HG03378 (cell line): ENCODE results near the gene PRKCE.
A peak's percentile ranks its signal among the peaks of the same experiment; 100 is the strongest.

Experiments used
- ATAC-seq: cut with Tn5 transposase; IDR thresholded peaks from one replicate; pipeline ENCODE4 v1.9.1; 2021; ENCODE audit warnings: mild to moderate bottlenecking, moderate library complexity; ENCODE audit not compliant: unreplicated experiment

Gene PRKCE

DNA sequence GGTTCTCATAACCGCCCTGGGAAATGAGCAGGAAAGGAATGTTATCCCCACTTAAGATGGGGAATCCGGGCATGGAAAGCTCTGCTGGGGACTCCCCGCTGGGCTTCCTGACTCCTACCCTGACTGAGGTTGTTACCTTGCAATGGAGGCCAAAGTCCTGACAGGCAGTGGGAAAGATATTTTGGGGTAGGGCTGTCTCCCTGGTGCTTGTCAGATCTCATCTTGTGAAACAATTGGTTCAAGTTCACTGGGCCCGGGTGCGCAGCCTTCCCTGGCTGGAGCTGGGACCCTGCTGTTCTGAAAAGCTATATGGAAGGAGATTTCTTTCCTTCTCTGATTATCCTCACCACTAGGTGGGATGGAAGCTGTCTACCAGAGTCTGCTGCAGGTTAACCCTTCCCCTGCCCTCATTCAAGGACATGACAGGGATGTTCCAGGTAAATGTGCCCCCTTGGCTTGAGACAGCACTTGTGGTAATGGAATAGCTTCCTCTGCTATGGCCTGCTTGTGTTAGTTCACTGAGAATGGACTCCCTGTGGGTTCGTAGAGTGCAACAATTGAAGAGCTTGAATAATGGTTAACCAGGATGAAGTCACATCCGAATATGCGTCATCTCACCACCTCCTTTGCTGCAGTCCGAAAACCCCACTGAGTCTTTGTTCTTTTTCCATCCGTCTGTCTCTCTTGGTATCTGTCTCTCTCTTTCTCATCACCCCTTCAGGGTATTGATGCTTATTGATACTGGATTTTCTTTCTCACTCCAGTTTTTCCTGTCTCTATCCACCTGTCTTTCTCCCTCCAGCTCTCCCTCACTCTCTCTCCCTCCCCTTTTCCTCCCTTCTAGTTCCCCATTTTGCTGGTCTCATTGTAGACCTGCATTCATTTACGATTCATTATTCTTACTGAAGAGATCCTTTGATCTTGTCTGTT is 577.9 kb downstream of the PRKCE start:
- no peak for ATAC-seq

DNA sequence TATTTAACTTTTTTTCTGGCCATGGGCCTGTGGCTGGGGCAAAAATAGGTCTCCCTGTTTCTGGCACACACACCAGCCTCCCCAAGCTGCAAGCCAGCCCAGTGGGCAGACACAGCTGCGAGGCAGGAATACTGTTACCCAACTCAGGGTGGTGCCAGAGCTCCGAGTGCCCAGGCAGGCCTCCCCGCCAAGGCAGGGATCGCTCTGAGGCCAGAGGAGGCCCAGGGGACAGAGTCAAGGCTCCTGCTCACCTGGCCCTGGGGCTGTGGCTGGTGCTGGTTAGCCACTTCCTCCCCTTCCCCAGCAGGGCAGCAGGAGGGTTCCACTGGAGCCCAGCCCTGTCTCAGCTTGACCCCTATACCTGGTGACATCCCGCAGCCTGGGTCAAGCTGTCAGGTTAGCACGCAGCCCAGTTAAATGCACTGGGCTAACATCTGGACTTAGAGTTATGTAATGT is 578.7 kb downstream of the PRKCE start:
- peak; percentile 53 for ATAC-seq

DNA sequence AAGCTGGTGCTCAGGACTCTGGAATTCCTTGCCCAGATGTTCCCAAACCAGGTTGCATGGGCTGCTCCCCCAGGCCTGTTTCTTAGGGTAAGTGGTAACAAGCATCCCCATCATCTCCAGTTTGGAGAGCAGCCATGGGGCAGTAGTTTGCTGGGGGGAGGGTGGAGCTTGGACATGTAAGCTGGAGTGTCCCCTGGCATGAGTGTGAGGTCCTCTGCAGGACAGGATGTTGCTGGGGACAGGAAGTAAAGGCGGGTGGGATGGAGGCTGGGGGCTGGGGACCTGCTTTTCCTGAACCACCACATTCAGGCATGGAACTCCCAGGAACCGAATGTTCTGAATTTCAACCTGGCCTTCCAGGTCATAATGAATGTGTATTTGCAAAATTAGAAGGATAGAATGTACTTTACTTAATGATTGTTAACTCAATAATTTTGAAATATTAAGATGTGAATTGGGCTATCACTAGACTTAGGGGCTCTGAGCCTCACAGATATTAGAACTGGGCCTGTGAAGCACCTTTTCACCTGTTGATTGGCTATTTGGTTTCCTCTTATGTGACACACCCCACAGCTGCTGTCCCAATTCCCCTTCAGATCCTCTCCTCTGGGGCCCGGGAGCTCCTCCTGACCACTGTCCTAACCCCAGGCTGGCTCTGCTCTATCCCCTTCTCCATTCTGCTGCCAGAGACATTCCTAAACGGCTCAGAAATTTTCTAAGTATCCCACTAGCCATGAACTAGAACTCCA is 579.4 kb downstream of the PRKCE start:
- ATAC-seq = no peak

DNA sequence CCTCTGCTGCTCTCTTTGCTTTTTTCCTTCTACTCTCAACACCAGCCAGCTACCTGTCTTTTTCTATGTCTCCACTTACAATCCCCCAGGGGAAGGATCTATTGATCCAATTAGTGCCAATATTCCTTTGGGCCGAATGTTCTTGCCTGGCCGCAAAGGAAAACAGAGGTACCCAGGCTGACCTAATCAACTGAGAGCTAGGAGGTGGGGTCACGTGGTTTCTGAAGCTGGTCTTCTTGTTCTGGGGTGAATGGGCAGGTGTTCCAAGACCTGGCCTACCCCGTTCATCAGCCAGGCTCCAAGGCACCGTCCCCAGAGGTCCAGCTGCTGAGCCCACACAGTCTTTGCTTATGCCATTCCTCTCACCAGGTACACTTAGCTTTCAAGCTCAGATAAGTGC is 580.2 kb downstream of the PRKCE start:
- ATAC-seq = no peak

DNA sequence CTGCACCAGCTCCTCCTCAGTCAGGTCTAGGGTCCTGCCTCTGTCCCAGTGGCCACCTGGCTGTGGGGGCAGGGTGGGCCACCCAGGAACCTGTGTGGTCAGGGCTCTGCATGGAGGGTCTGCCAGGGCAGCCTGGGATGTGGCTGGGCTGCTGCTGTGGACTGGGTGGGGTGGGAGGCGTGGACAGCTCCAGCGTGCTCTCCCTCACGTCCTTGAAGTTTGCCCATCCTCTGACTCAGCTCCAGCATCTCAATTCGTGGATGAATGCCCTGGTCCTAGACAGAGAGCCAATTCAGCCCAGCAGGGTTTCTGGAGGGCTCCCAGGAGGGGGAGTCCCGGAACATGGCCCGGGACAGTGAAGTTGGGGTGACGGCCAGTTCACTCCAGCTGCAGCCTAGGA is 581.4 kb downstream of the PRKCE start:
- no peak for ATAC-seq

DNA sequence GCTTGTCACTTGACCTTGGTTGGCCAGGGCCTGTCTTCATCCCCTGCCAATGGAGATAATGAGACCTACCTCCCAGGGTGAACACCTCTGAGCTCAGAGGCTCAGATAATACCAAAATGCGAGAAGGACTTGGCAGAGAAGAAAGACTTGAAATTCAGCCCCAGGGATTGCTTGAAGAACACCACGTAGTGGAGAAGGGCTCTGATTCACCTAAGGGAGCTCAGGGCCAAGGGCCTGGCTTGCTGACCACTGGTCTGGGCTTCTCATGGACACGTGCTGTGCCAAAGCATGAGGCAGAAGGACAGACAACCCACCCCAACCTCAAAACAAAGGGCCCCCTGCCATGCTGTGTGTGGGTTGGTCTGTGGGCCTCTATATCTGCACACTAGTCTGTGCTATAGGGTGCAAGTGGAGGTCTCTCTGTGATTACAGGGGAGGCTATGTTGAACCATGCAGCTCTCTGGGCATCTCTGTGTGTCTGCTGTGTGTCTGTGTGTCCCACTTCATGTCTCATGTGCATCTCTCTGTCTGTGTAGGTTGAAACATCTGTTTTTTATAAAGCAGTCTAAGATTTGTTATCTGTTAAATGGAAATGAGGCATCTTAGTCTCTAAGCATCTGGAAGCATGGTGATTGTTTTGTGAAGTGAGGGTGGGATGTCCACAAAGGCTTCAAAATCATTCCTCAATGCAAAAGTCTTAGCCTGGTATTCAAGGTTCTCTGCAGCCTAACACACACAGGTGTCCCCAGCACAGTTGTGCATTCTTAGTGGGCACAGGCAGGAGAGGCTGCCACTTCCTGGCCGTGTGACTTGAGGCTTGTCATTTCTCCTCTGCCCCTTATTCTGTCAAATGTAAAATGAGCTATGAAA is 584.8 kb downstream of the PRKCE start:
- no peak for ATAC-seq

DNA sequence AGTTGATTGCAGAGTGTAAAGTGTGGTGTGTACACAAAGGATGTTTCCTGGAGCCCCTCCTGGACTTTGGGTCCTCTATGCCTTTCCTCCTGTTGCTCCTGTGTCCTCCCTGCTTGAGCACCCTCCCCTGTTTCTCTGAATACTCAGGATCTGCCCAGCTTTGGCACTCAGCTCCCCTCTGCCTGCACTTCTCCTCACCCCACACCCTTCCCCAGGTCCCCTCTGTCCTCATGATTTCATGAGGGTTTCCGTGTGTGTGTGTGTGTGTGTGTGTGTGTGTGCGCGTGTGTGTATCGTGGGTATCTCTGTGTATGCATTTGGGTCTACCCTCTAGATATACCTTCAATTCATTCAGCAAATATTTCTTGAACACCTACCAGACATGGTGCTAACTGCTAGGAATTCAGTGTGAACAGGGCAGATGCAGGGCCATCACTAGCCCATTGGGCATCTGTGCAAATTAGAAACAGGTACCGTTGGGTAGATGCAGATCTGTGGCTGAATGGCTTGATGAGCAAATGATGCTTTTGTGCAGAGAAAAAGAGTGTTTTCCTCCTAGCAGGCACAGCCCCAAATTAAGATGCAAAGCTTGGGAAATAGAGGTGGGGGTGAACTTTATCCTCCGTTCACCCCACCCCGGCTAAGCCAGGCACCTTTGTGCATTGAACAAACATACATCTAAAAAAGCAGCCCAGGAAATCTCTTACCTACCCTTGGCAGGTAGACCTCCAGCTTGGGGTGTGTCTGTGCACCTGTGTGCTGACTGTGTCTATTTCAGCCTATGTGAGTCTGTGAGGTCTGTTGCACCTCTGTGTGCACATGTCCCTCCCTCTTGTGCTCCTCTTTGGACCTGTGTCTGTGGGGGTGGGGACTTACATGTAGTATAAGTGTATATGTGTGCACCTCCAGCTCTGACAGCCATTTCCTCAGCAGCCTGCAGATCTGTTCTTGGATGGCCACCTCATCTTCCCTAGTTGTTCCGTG is 585.7 kb downstream of the PRKCE start:
- no peak for ATAC-seq
